IMR-90 (cell line): ENCODE measurements around the gene FANK1. TPM values are rescaled to one million over a fixed set of nuclear protein-coding genes. Genes with fewer than 3 reads are reported as not detected.

Source experiments
- ATAC-seq: fragments of 200-7000 bp; cut with Tn5 transposase; 2 replicates; pipeline ENCODE4 v1.9.1; 2020; ENCODE audit warnings: low read depth, mild to moderate bottlenecking, moderate library complexity
- BruUV-seq: library from RNA; stranded (reverse); fragments of 400-500 nt; replicated peaks from 2 replicates; lab custom pipeline; 2021; lab: Mats Ljungman, UMichigan
- CTCF ChIA-PET: fragments of 300-600 bp; formaldehyde crosslinking; extraction: SDS; loops from one replicate; lab custom pipeline; 2021; ENCODE audit warnings: antibody characterized with exemption; lab: Yijun Ruan, JAX
- POLR2A ChIA-PET: fragments of 300-600 bp; sonication (Branson Sonifier 250); formaldehyde crosslinking; loops from one replicate; lab custom pipeline; 2022; ENCODE audit warnings: antibody characterized with exemption; ENCODE audit not compliant: unreplicated experiment; lab: Charles Lee
- DNase-seq: peaks from one replicate; pipeline ENCODE4 v3.0.0; 2013
- H2AFZ ChIP-seq: replicated peaks from 2 replicates; pipeline ENCODE3; 2013; ENCODE audit warnings: low read length, mild to moderate bottlenecking; ENCODE audit not compliant: poor library complexity
- H2AK5ac ChIP-seq: 2 replicates; pipeline ENCODE4 v1.6.1; 2013; ENCODE audit warnings: low read depth, low read length, inconsistent platforms
- H2AK9ac ChIP-seq: replicated peaks from 2 replicates; pipeline ENCODE3; 2013; ENCODE audit warnings: mild to moderate bottlenecking, low read depth, low read length, moderate library complexity; ENCODE audit not compliant: poor library complexity
- H2BK120ac ChIP-seq: 2 replicates; pipeline ENCODE4 v1.6.1; 2013; ENCODE audit warnings: low read depth, low read length, inconsistent platforms
- H2BK15ac ChIP-seq: 3 replicates; pipeline ENCODE4 v1.6.1; 2013; ENCODE audit warnings: low read depth, low read length, inconsistent platforms
- H2BK20ac ChIP-seq: 2 replicates; pipeline ENCODE4 v1.6.1; 2013; ENCODE audit warnings: low read depth, mild to moderate bottlenecking, inconsistent platforms, low read length, moderate library complexity
- H2BK5ac ChIP-seq: 2 replicates; pipeline ENCODE4 v1.6.1; 2013; ENCODE audit warnings: mild to moderate bottlenecking, low read depth, low read length, inconsistent platforms; ENCODE audit not compliant: poor library complexity, severe bottlenecking
- H3K14ac ChIP-seq: replicated peaks from 2 replicates; pipeline ENCODE4 v1.6.1; 2013; ENCODE audit warnings: low read depth, low read length, inconsistent platforms
- H3K18ac ChIP-seq: 2 replicates; pipeline ENCODE4 v1.6.1; 2013; ENCODE audit warnings: low read depth, low read length, control low read depth
- H3K23ac ChIP-seq: 2 replicates; pipeline ENCODE4 v1.6.1; 2013; ENCODE audit warnings: low read depth, low read length, inconsistent platforms
- H3K27ac ChIP-seq: 2 replicates; pipeline ENCODE4 v1.5.1; 2013; ENCODE audit warnings: mild to moderate bottlenecking, control low read depth, low read length; ENCODE audit not compliant: insufficient read depth
- H3K27me3 ChIP-seq: 2 replicates; pipeline ENCODE4 v1.6.1; 2013; ENCODE audit warnings: low read length; ENCODE audit not compliant: control insufficient read depth, insufficient read depth
- H3K36me3 ChIP-seq: 2 replicates; pipeline ENCODE4 v1.6.1; 2013; ENCODE audit warnings: low read length, mixed read lengths; ENCODE audit not compliant: control insufficient read depth, insufficient read depth
- H3K4ac ChIP-seq: 2 replicates; pipeline ENCODE4 v1.6.1; 2013; ENCODE audit warnings: low read depth, low read length, inconsistent platforms
- H3K4me1 ChIP-seq: 2 replicates; pipeline ENCODE4 v1.6.1; 2013; ENCODE audit warnings: low read length, mixed read lengths; ENCODE audit not compliant: control insufficient read depth, insufficient read depth
- H3K4me2 ChIP-seq: 2 replicates; pipeline ENCODE4 v1.6.1; 2013; ENCODE audit warnings: low read depth, mild to moderate bottlenecking, control low read depth, low read length, moderate library complexity
- H3K4me3 ChIP-seq: 2 replicates; pipeline ENCODE4 v1.5.1; 2013; ENCODE audit warnings: low read depth, mild to moderate bottlenecking, control low read depth, low read length, moderate library complexity; ENCODE audit not compliant: insufficient read depth
- H3K56ac ChIP-seq: 2 replicates; pipeline ENCODE4 v1.6.1; 2013; ENCODE audit warnings: low read length, inconsistent platforms; ENCODE audit not compliant: insufficient read depth; ENCODE audit errors: extremely low read depth
- H3K79me1 ChIP-seq, 2 experiments: 2 replicates each; pipeline ENCODE4 v1.6.1; 2013; ENCODE audit warnings: low read length in 2 of 2, inconsistent platforms in 1 of 2, low read depth in 1 of 2
- H3K9ac ChIP-seq: 2 replicates; pipeline ENCODE4 v1.6.1; 2013; ENCODE audit warnings: low read depth, low read length, control low read depth
- H3K9me1 ChIP-seq: 2 replicates; pipeline ENCODE4 v1.6.1; 2013; ENCODE audit warnings: low read length, inconsistent platforms; ENCODE audit not compliant: insufficient read depth
- H3K9me3 ChIP-seq: 2 replicates; pipeline ENCODE4 v1.6.1; 2013; ENCODE audit warnings: low read length; ENCODE audit not compliant: control insufficient read depth, insufficient read depth
- H4K20me1 ChIP-seq: 2 replicates; pipeline ENCODE4 v1.6.1; 2013; ENCODE audit warnings: low read length, inconsistent platforms; ENCODE audit not compliant: insufficient read depth
- H4K5ac ChIP-seq: 2 replicates; pipeline ENCODE4 v1.6.1; 2013; ENCODE audit warnings: mild to moderate bottlenecking, low read depth, low read length, control low read depth
- H4K8ac ChIP-seq, 2 experiments: 2 replicates each; pipeline ENCODE4 v1.6.1; 2013; ENCODE audit warnings: low read depth in 2 of 2, low read length in 2 of 2, control low read depth in 1 of 2, inconsistent platforms in 1 of 2
- H4K91ac ChIP-seq: 2 replicates; pipeline ENCODE4 v1.6.1; 2013; ENCODE audit warnings: low read depth, low read length, inconsistent platforms; ENCODE audit not compliant: insufficient read depth
- BHLHE40 ChIP-seq: fragments of 150-350 bp; IDR thresholded peaks from 2 replicates; pipeline ENCODE4 v1.6.1; 2016; ENCODE audit warnings: mild to moderate bottlenecking, low read depth, low read length
- CEBPB ChIP-seq: IDR thresholded peaks from 2 replicates; pipeline ENCODE4 v1.6.1; 2012; ENCODE audit warnings: low read depth, low read length, improper control_type of control experiment
- CHD1 ChIP-seq: IDR thresholded peaks from 2 replicates; pipeline ENCODE4 v1.6.1; 2012; ENCODE audit warnings: low read depth, low read length, improper control_type of control experiment
- CTCF ChIP-seq: conservative IDR thresholded peaks from 2 replicates; pipeline ENCODE4 v1.5.1; 2012; ENCODE audit warnings: mild to moderate bottlenecking, low read depth, low read length, improper control_type of control experiment
- ELK1 ChIP-seq: fragments of 150-350 bp; IDR thresholded peaks from 2 replicates; pipeline ENCODE4 v1.6.1; 2016; ENCODE audit warnings: low read depth, mild to moderate bottlenecking, low read length, moderate library complexity, borderline replicate concordance
- FOS ChIP-seq: fragments of 150-350 bp; IDR thresholded peaks from 2 replicates; pipeline ENCODE4 v1.6.1; 2016; ENCODE audit warnings: low read depth, low read length
- MAFK ChIP-seq: IDR thresholded peaks from 2 replicates; pipeline ENCODE4 v1.6.1; 2012; ENCODE audit warnings: low read depth, low read length, improper control_type of control experiment
- MAZ ChIP-seq: IDR thresholded peaks from 2 replicates; pipeline ENCODE4 v1.6.1; 2012; ENCODE audit warnings: low read depth, mild to moderate bottlenecking, low read length, improper control_type of control experiment, moderate library complexity, borderline replicate concordance
- MXI1 ChIP-seq: IDR thresholded peaks from 2 replicates; pipeline ENCODE4 v1.6.1; 2012; ENCODE audit warnings: low read depth, mild to moderate bottlenecking, low read length, moderate library complexity, borderline replicate concordance
- NFE2L2 ChIP-seq: fragments of 150-350 bp; IDR thresholded peaks from 2 replicates; pipeline ENCODE4 v1.6.1; 2016; ENCODE audit warnings: low read depth, mild to moderate bottlenecking, low read length
- POLR2A ChIP-seq: IDR thresholded peaks from 2 replicates; pipeline ENCODE4 v1.6.1; 2012; ENCODE audit warnings: mild to moderate bottlenecking, low read depth, low read length
- RAD21 ChIP-seq: IDR thresholded peaks from 2 replicates; pipeline ENCODE4 v1.6.1; 2012; ENCODE audit warnings: low read length, improper control_type of control experiment
- RCOR1 ChIP-seq: IDR thresholded peaks from 2 replicates; pipeline ENCODE4 v1.6.1; 2012; ENCODE audit warnings: mild to moderate bottlenecking, low read length, improper control_type of control experiment; ENCODE audit not compliant: insufficient replicate concordance
- RFX5 ChIP-seq: IDR thresholded peaks from 2 replicates; pipeline ENCODE4 v1.8.0; 2012; ENCODE audit warnings: low read depth, mild to moderate bottlenecking, low read length, moderate library complexity
- SMC3 ChIP-seq: fragments of 150-350 bp; IDR thresholded peaks from 2 replicates; pipeline ENCODE4 v1.6.1; 2016; ENCODE audit warnings: low read depth, mild to moderate bottlenecking, antibody characterized with exemption, low read length, moderate library complexity
- USF2 ChIP-seq: fragments of 150-350 bp; IDR thresholded peaks from 2 replicates; pipeline ENCODE4 v1.6.1; 2017; ENCODE audit warnings: mild to moderate bottlenecking, antibody characterized with exemption, low read length, low read depth
- WGBS, 2 experiments: methylation state at CpG; one replicate each; pipeline versions ENCODE4 v1.1.5 to v1.1.7; 2013; ENCODE audit warnings: missing lambda C conversion rate in 2 of 2; ENCODE audit not compliant: insufficient read length in 1 of 2; ENCODE audit errors: extremely low coverage in 2 of 2; 5-methylcytosine and 5-hydroxymethylcytosine counted together
- dilution Hi-C: fragments of 300-500 bp; cut with HindIII; formaldehyde crosslinking; loops from one replicate; pipeline ENCODE4 v1.14.3; 2018; ENCODE audit warnings: low sequenced_read_pairs; ENCODE audit not compliant: unreplicated experiment
- in situ Hi-C: fragments of 300-500 bp; cut with MboI; formaldehyde crosslinking; loops from 3 replicates; pipeline ENCODE4 v1.14.3; 2019; ENCODE audit warnings: low sequenced_read_pairs, inconsistent platforms, mixed read lengths
- intact Hi-C: fragments of 100-400 bp; cut with micrococcal nuclease; formaldehyde crosslinking; loops from 2 replicates; pipeline ENCODE4 v1.10.0; 2022
- polyA plus RNA-seq, 3 experiments: library from polyadenylated mRNA; depleted of rRNA; stranded (reverse); fragments of >200 nt; gene quantifications; 2 replicates each; pipeline ENCODE4 v1.2.3, GENCODE V29; 2012; ENCODE audit warnings: low replicate concordance in 1 of 3
- total RNA-seq: library from RNA; depleted of rRNA; stranded (reverse); fragments of >200 nt; gene quantifications from 2 replicates; pipeline ENCODE4 v1.2.3, GENCODE V29; 2012

The FANK1 gene
- total and polyA plus RNA-seq, 2 of the 4 experiments (the other 2 are of a cell fraction): 0.90 to 2.2 TPM

DNA sequence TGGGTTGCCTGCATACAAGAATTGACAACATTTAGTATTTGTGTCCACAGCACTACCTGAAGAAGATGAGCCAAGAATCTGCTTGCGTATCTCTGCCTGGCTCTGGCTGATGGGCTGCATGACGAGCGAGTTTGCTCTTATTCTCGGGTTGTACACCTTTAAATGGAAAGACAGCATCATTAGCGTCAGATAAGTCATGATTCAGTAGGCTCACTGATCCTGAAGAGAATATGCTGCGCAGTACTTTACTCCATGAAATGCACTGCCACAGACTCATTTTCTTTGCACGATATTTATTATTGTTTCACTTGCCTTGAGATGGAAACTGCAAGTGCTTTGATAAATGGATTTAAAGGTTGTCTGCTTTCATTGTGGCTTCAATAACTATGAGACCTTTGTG lies 43.9 kb upstream of the FANK1 start:
- WGBS, 2 experiments: 100% methylated on average over 4 of the region's 7 CpGs; no CpG with 5 or more reads in 1 of the 2 experiments
- Histone ChIP-seq H3K27me3 (no peaks in the 10 kb centered on the region), H3K14ac (no peak overlapping the region), H3K4me2 (no peak overlapping the region), H4K8ac (no peak overlapping the region), H3K4me1 (no peaks in the 10 kb centered on the region), H3K36me3 (peaks cover 35% of the 10 kb centered on the region), H3K4me3 (no peak overlapping the region), H4K91ac (no peak overlapping the region), H2BK5ac (no peak overlapping the region), H3K79me1 (no peaks in the 10 kb centered on the region; a peak in 1 of 4 replicates), H4K20me1 (no peaks in the 10 kb centered on the region), H2BK20ac (no peak overlapping the region), H4K5ac (no peak overlapping the region), H2AK5ac (no peak overlapping the region), H3K18ac (no peak overlapping the region), H3K27ac (no peak overlapping the region), H2AFZ (no peak overlapping the region), H3K9me3 (no peaks in the 10 kb centered on the region), H3K56ac (no peak overlapping the region), H3K9me1 (peaks cover 3% of the 10 kb centered on the region; the same call in 1 of the 2 replicates), H3K4ac (no peak overlapping the region), H2BK120ac (no peak overlapping the region), H2AK9ac (no peak overlapping the region), H3K9ac (no peak overlapping the region), H3K23ac (no peak overlapping the region), H2BK15ac (no peak overlapping the region)
- no peak for DNase-seq
- no peak for ATAC-seq
- CTCF ChIA-PET: no interaction called here
- intact Hi-C loops (no loop called here), in situ Hi-C loops (no loop called here), dilution Hi-C loops (no loop called here)
- no peak for TF ChIP-seq FOS
- TF ChIP-seq CHD1: no peak
- TF ChIP-seq NFE2L2: no peak
- no peak for TF ChIP-seq CEBPB
- no peak for TF ChIP-seq SMC3
- no peak for TF ChIP-seq BHLHE40
- TF ChIP-seq MAZ: no peak
- TF ChIP-seq MAFK: no peak
- TF ChIP-seq RAD21: no peak
- TF ChIP-seq USF2: no peak
- TF ChIP-seq RFX5: no peak
- TF ChIP-seq POLR2A: no peak
- TF ChIP-seq MXI1: no peak
- TF ChIP-seq ELK1: no peak
- no peak for TF ChIP-seq CTCF
- TF ChIP-seq RCOR1: no peak
- BruUV-seq: no TSS peak
- POLR2A ChIA-PET: no interaction called here
